ENCODE measurements around the gene MMP23B.

The MMP23B gene

GRCh38 chr1:1616045-1616790, 15.8 kb upstream of the MMP23B start:
- H3K4me3 ChIP-seq (ENCODE audit: control insufficient read depth, low read depth, low read length): peak overlapping the region; percentile 87

GRCh38 chr1:1616838-1617237, 15.1 kb upstream of the MMP23B start:
- DNase-seq (ENCODE audit: low read depth): no peak
- TF ChIP-seq, protein P1, sequence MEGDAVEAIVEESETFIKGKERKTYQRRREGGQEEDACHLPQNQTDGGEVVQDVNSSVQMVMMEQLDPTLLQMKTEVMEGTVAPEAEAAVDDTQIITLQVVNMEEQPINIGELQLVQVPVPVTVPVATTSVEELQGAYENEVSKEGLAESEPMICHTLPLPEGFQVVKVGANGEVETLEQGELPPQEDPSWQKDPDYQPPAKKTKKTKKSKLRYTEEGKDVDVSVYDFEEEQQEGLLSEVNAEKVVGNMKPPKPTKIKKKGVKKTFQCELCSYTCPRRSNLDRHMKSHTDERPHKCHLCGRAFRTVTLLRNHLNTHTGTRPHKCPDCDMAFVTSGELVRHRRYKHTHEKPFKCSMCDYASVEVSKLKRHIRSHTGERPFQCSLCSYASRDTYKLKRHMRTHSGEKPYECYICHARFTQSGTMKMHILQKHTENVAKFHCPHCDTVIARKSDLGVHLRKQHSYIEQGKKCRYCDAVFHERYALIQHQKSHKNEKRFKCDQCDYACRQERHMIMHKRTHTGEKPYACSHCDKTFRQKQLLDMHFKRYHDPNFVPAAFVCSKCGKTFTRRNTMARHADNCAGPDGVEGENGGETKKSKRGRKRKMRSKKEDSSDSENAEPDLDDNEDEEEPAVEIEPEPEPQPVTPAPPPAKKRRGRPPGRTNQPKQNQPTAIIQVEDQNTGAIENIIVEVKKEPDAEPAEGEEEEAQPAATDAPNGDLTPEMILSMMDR (conservative IDR thresholded peaks at IDR 0.05; ENCODE audit: control insufficient read depth, insufficient read depth, low read depth, low read length): no peak
- peak overlapping the region; percentile 87 for H3K4me3 ChIP-seq (ENCODE audit: control insufficient read depth, low read depth, low read length)

More at GRCh38 chr1:1616045-1616790, 15.8 kb upstream of the MMP23B start:
- peak; percentile 11 for DNase-seq (ENCODE audit: low read depth)
- TF ChIP-seq, protein P1 (conservative IDR thresholded peaks at IDR 0.05; ENCODE audit: control insufficient read depth, insufficient read depth, low read depth, low read length): no peak

GRCh38 chr1:1617516-1617915, 14.5 kb upstream of the MMP23B start:
- no peak overlapping the region for H3K4me3 ChIP-seq (ENCODE audit: control insufficient read depth, low read depth, low read length)
- no peak for DNase-seq (ENCODE audit: low read depth)
- TF ChIP-seq, protein P1 (conservative IDR thresholded peaks at IDR 0.05; ENCODE audit: control insufficient read depth, insufficient read depth, low read depth, low read length): no peak

- no peak overlapping the region for H3K4me3 ChIP-seq (ENCODE audit: control insufficient read depth, low read depth, low read length)
- no peak for DNase-seq (ENCODE audit: low read depth)
- TF ChIP-seq, protein P1 (conservative IDR thresholded peaks at IDR 0.05; ENCODE audit: control insufficient read depth, insufficient read depth, low read depth, low read length): no peak
These were observed 14.0 kb upstream of the MMP23B start for GRCh38 chr1:1617925-1618324.

GRCh38 chr1:1618396-1619068, 13.4 kb upstream of the MMP23B start:
- no peak for DNase-seq (ENCODE audit: low read depth)
- TF ChIP-seq, protein P1 (conservative IDR thresholded peaks at IDR 0.05; ENCODE audit: control insufficient read depth, insufficient read depth, low read depth, low read length): no peak
- no peak overlapping the region for H3K4me3 ChIP-seq (ENCODE audit: control insufficient read depth, low read depth, low read length)

GRCh38 chr1:1619917-1620361, 12.0 kb upstream of the MMP23B start:
- DNase-seq (ENCODE audit: low read depth): no peak
- TF ChIP-seq, protein P1 (conservative IDR thresholded peaks at IDR 0.05; ENCODE audit: control insufficient read depth, insufficient read depth, low read depth, low read length): peak; percentile 24
- H3K4me3 ChIP-seq (ENCODE audit: control insufficient read depth, low read depth, low read length): no peak overlapping the region
